ENCODE data around the gene FOXN1.

Gene FOXN1

GRCh38 chr17:28498652-28499363 is 7.3 kb upstream of the FOXN1 start:
- DNase-seq: no peak

GRCh38 chr17:28499364-28499664 is 6.8 kb upstream of the FOXN1 start:
- DNase-seq: no peak

GRCh38 chr17:28499684-28500357 is 6.3 kb upstream of the FOXN1 start:
- DNase-seq: no peak

GRCh38 chr17:28500712-28501379 is 5.3 kb upstream of the FOXN1 start:
- no peak for DNase-seq

GRCh38 chr17:28501421-28502284 is 4.5 kb upstream of the FOXN1 start:
- DNase-seq: no peak

- no peak for DNase-seq
Observed at GRCh38 chr17:28503420-28503819, 2.7 kb upstream of the FOXN1 start.

- no peak for DNase-seq
Observed at GRCh38 chr17:28506763-28507487, 777 bp downstream of the FOXN1 start.

GRCh38 chr17:28507567-28508203 is 1.5 kb downstream of the FOXN1 start:
- no peak for DNase-seq

- no peak for DNase-seq
Observed at GRCh38 chr17:28508211-28508724, 2.1 kb downstream of the FOXN1 start.

GRCh38 chr17:28509789-28510188 is 3.6 kb downstream of the FOXN1 start:
- DNase-seq: no peak

- DNase-seq: no peak
Observed at GRCh38 chr17:28511858-28512461, 5.8 kb downstream of the FOXN1 start.

GRCh38 chr17:28513476-28513875 is 7.3 kb downstream of the FOXN1 start:
- no peak for DNase-seq

GRCh38 chr17:28514561-28515002 is 8.4 kb downstream of the FOXN1 start:
- no peak for DNase-seq

- no peak for DNase-seq
Observed at GRCh38 chr17:28515518-28515917, 9.4 kb downstream of the FOXN1 start.

- no peak for DNase-seq
Observed at GRCh38 chr17:28518132-28518531, 12.0 kb downstream of the FOXN1 start.

GRCh38 chr17:28518578-28518977 is 12.4 kb downstream of the FOXN1 start:
- no peak for DNase-seq

GRCh38 chr17:28519236-28519635 is 13.1 kb downstream of the FOXN1 start:
- no peak for DNase-seq

GRCh38 chr17:28520687-28521086 is 14.5 kb downstream of the FOXN1 start:
- DNase-seq: no peak

- DNase-seq: no peak
Observed at GRCh38 chr17:28521311-28522085, 15.3 kb downstream of the FOXN1 start.
